A673 (cell line): Measurements from ENCODE around the gene GALNT12. TPM values are rescaled to one million over a fixed set of nuclear protein-coding genes. Genes with fewer than 3 reads are reported as not detected.

ENCODE experiments used
- BruUV-seq: library from RNA; stranded (reverse); fragments of 400-500 nt; replicated peaks from 2 replicates; lab custom pipeline; 2021; lab: Mats Ljungman, UMichigan
- CTCF ChIA-PET: fragments of 300-600 bp; sonication (Branson Sonifier 250); formaldehyde crosslinking; loops from one replicate; lab custom pipeline; 2022; ENCODE audit warnings: antibody characterized with exemption; lab: Charles Lee
- POLR2A ChIA-PET: fragments of 300-600 bp; sonication (Branson Sonifier 250); formaldehyde crosslinking; loops from one replicate; lab custom pipeline; 2022; ENCODE audit warnings: antibody characterized with exemption; ENCODE audit not compliant: low non-redundant PET; lab: Charles Lee
- DNase-seq: peaks from one replicate; pipeline ENCODE4 v3.0.0-alpha.2; 2015; ENCODE audit warnings: low spot score
- H3K27ac ChIP-seq: fragments of 200-600 bp; sonication (generic); 2 replicates; pipeline ENCODE4 v1.5.1; 2016; ENCODE audit warnings: mixed run types, low read depth, mild to moderate bottlenecking, mixed read lengths, antibody characterized with exemption, low read length; ENCODE audit not compliant: poor library complexity, severe bottlenecking
- H3K27me3 ChIP-seq: fragments of 200-600 bp; sonication (generic); replicated peaks from 2 replicates; pipeline ENCODE4 v1.6.1; 2017; ENCODE audit warnings: mixed run types, low read depth, mild to moderate bottlenecking, mixed read lengths, antibody characterized with exemption, low read length; ENCODE audit not compliant: insufficient read depth, poor library complexity
- H3K36me3 ChIP-seq: fragments of 200-600 bp; sonication (generic); 2 replicates; pipeline ENCODE4 v1.6.1; 2016; ENCODE audit warnings: mixed run types, mild to moderate bottlenecking, mixed read lengths, antibody characterized with exemption, low read length; ENCODE audit not compliant: insufficient read depth, poor library complexity, severe bottlenecking
- H3K4me1 ChIP-seq: fragments of 200-600 bp; sonication (generic); 2 replicates; pipeline ENCODE4 v1.6.1; 2017; ENCODE audit warnings: mixed run types, mild to moderate bottlenecking, mixed read lengths, antibody characterized with exemption, low read length; ENCODE audit not compliant: insufficient read depth, poor library complexity, severe bottlenecking
- H3K4me3 ChIP-seq: fragments of 200-600 bp; sonication (generic); 2 replicates; pipeline ENCODE4 v1.5.1; 2016; ENCODE audit warnings: low read depth, mixed run types, mild to moderate bottlenecking, mixed read lengths, low read length; ENCODE audit not compliant: poor library complexity, severe bottlenecking
- H3K9me3 ChIP-seq: fragments of 200-600 bp; sonication (generic); 2 replicates; pipeline ENCODE4 v1.6.1; 2016; ENCODE audit warnings: mixed run types, low read depth, mild to moderate bottlenecking, mixed read lengths, antibody characterized with exemption, low read length; ENCODE audit not compliant: poor library complexity, severe bottlenecking
- EZH2 ChIP-seq: fragments of 200-600 bp; sonication (generic); IDR thresholded peaks from 2 replicates; pipeline ENCODE4 v1.6.1; 2017; ENCODE audit warnings: borderline replicate concordance, low read depth, mild to moderate bottlenecking, mixed read lengths, antibody characterized with exemption, low read length; ENCODE audit not compliant: poor library complexity, severe bottlenecking
- intact Hi-C: fragments of 100-400 bp; cut with micrococcal nuclease; formaldehyde crosslinking; loops from one replicate; pipeline ENCODE4 v1.10.0; 2022; ENCODE audit not compliant: unreplicated experiment
- total RNA-seq: library from RNA; stranded (reverse); gene quantifications from 2 replicates; pipeline ENCODE4 v1.2.3, GENCODE V29; 2021
- TF ChIP-seq, protein P1 (sequence below): fragments of 300-800, 200-600 bp; sonication (generic); conservative IDR thresholded peaks from 2 replicates; pipeline ENCODE4 v1.5.1; 2017; ENCODE audit warnings: low read depth, mild to moderate bottlenecking, antibody characterized with exemption, low read length, moderate library complexity, mixed read lengths

The GALNT12 gene
- total RNA-seq, 1 experiment from 2014 or later = 0.54 TPM

DNA sequence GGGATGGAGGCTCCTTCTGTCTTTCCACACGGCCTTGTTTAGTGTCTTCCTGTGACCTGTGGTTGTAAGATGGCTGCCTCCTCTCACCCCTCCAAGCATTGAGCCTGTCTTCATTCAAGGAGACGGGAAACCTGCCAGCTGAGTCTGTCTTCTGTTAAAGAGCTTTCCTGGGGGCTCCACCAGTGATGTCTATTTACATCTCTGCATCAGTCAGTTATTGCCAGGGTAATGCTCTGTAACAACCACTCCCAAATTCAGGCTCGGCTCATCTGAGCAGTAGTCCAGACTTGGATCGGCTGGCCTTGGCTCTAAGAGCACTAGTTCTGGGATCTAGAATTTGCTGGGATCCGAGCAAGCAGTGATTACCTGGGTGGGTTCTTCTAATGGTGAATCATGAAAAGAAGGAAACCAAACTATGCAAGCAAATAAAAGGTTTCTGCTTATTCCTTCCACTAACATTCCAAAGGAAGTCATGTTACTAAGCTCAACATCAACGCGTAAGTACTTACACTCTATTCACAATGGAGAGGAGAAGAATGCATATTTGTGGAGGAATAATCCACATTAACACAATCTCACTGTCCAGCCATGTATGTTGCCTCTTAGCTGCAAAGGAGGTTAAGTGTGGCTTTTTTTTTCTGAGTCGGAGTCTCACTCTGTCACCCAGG is 61.7 kb downstream of the GALNT12 start:
- Histone ChIP-seq H3K4me1 (no peaks in the 10 kb centered on the region), H3K9me3 (no peaks in the 10 kb centered on the region), H3K27ac (no peak overlapping the region), H3K27me3 (no peaks in the 10 kb centered on the region), H3K4me3 (no peak overlapping the region), H3K36me3 (no peaks in the 10 kb centered on the region)
- POLR2A ChIA-PET = no interaction called here
- CTCF ChIA-PET = no interaction called here
- no peak for TF ChIP-seq EZH2
- TF ChIP-seq, protein P1, sequence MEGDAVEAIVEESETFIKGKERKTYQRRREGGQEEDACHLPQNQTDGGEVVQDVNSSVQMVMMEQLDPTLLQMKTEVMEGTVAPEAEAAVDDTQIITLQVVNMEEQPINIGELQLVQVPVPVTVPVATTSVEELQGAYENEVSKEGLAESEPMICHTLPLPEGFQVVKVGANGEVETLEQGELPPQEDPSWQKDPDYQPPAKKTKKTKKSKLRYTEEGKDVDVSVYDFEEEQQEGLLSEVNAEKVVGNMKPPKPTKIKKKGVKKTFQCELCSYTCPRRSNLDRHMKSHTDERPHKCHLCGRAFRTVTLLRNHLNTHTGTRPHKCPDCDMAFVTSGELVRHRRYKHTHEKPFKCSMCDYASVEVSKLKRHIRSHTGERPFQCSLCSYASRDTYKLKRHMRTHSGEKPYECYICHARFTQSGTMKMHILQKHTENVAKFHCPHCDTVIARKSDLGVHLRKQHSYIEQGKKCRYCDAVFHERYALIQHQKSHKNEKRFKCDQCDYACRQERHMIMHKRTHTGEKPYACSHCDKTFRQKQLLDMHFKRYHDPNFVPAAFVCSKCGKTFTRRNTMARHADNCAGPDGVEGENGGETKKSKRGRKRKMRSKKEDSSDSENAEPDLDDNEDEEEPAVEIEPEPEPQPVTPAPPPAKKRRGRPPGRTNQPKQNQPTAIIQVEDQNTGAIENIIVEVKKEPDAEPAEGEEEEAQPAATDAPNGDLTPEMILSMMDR = no peak
- DNase-seq = no peak
- intact Hi-C loops = no loop called here
- BruUV-seq = no TSS peak

GRCh38 chr9:98869866-98870265 is 62.4 kb downstream of the GALNT12 start:
- no peak for TF ChIP-seq EZH2
- TF ChIP-seq, protein P1 = no peak
- POLR2A ChIA-PET = no interaction called here

DNA sequence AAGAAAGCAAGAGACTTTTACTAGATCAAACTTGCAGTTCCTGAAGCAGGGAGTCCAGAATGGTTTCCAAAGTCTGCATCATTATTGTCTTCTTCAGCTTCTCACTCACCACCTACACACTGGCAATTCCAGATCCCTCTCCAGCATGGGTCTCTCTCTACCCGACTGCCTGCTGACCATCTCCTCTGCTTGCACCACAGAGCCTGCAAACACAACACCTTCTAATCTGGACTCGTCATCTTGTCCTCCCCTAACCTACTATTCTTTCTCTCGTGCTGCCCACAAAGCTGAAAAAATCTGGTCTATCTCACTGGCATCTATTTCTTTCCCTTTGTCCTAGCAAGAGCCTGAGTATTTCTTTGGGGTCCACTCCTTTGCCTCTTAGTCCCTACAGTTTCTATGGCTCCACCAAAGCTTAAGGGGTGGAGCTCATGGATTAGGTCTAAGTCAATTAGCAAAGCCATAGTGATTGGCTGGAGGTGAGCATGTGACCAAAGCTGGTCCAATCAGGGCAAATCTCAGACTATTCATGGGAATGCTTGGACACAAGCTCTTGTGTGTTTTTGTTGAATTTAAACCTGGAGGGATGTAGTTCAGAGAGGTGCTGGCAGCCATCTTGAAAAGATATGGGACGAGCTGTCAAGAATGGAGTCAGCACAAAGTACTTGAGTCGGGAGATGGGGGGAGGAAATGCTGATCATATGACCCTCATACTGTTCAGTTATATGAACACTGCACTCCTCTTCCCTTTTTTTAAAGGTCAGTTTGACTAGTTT is 63.5 kb downstream of the GALNT12 start:
- H3K27me3 ChIP-seq = no peaks in the 10 kb centered on the region
- intact Hi-C loops = no loop called here
- no peaks in the 10 kb centered on the region for H3K4me1 ChIP-seq
- TF ChIP-seq, protein P1 = no peak
- ChIA-PET POLR2A (no interaction called here), CTCF (no interaction called here)
- no peaks in the 10 kb centered on the region for H3K36me3 ChIP-seq
- H3K9me3 ChIP-seq = no peaks in the 10 kb centered on the region
- H3K27ac ChIP-seq = no peak overlapping the region
- BruUV-seq = no TSS peak
- no peak for DNase-seq
- no peak overlapping the region for H3K4me3 ChIP-seq

More at GRCh38 chr9:98869866-98870265, 62.4 kb downstream of the GALNT12 start:
- Histone ChIP-seq H3K9me3 (no peaks in the 10 kb centered on the region), H3K27ac (no peak overlapping the region), H3K4me1 (no peaks in the 10 kb centered on the region), H3K27me3 (no peaks in the 10 kb centered on the region), H3K4me3 (no peak overlapping the region), H3K36me3 (no peaks in the 10 kb centered on the region)
- CTCF ChIA-PET = no interaction called here
- intact Hi-C loops = no loop called here
- no TSS peak for BruUV-seq
- no peak for DNase-seq
